ENCODE results near the gene MUC4.

DNA sequence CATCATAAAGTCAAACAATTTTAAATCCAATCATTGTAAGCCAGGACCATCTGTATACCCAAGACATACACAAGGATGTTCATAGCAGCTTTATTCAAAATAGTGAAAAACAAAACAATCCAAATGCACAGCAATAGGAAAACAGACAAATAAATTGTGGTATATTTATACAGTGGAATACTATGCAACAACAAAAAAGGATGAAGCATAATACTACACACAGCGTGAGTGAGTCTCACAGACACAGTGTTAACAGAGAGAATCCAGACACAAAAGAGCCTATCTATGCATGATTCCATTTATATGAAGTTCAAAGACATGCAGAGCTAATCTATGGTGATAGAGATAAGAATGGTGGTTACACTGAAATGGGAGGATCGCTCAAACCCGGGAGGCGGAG lies 96.6 kb downstream of the MUC4 start:
- TF ChIP-seq, protein P1, sequence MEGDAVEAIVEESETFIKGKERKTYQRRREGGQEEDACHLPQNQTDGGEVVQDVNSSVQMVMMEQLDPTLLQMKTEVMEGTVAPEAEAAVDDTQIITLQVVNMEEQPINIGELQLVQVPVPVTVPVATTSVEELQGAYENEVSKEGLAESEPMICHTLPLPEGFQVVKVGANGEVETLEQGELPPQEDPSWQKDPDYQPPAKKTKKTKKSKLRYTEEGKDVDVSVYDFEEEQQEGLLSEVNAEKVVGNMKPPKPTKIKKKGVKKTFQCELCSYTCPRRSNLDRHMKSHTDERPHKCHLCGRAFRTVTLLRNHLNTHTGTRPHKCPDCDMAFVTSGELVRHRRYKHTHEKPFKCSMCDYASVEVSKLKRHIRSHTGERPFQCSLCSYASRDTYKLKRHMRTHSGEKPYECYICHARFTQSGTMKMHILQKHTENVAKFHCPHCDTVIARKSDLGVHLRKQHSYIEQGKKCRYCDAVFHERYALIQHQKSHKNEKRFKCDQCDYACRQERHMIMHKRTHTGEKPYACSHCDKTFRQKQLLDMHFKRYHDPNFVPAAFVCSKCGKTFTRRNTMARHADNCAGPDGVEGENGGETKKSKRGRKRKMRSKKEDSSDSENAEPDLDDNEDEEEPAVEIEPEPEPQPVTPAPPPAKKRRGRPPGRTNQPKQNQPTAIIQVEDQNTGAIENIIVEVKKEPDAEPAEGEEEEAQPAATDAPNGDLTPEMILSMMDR (IDR thresholded peaks at IDR 0.05) = no peak
- TF ChIP-seq ZFX (IDR thresholded peaks at IDR 0.05; ENCODE audit: borderline replicate concordance) = no peak
